HUES48 (cell line): ENCODE results near the gene TSC22D2.

ENCODE experiments used
- H3K27ac ChIP-seq: one replicate; pipeline ENCODE4 v1.7.0; 2013; ENCODE audit warnings: low read depth, low read length, inconsistent platforms
- H3K27me3 ChIP-seq: 2 replicates; pipeline ENCODE4 v1.6.1; 2013; ENCODE audit warnings: mild to moderate bottlenecking, low read length; ENCODE audit not compliant: control insufficient read depth, insufficient read depth
- H3K36me3 ChIP-seq: 2 replicates; pipeline ENCODE4 v1.6.1; 2013; ENCODE audit warnings: low read length; ENCODE audit not compliant: control insufficient read depth, insufficient read depth
- H3K4me1 ChIP-seq: 2 replicates; pipeline ENCODE4 v1.6.1; 2013; ENCODE audit warnings: mild to moderate bottlenecking, low read length; ENCODE audit not compliant: control insufficient read depth, insufficient read depth
- H3K4me3 ChIP-seq: 2 replicates; pipeline ENCODE4 v1.5.1; 2013; ENCODE audit warnings: mild to moderate bottlenecking, low read depth, low read length
- H3K9ac ChIP-seq: 2 replicates; pipeline ENCODE4 v1.6.1; 2013; ENCODE audit warnings: mild to moderate bottlenecking, low read depth, low read length, moderate library complexity
- H3K9me3 ChIP-seq: 2 replicates; pipeline ENCODE4 v1.6.1; 2013; ENCODE audit warnings: low read length; ENCODE audit not compliant: control insufficient read depth, insufficient read depth

The TSC22D2 gene

DNA sequence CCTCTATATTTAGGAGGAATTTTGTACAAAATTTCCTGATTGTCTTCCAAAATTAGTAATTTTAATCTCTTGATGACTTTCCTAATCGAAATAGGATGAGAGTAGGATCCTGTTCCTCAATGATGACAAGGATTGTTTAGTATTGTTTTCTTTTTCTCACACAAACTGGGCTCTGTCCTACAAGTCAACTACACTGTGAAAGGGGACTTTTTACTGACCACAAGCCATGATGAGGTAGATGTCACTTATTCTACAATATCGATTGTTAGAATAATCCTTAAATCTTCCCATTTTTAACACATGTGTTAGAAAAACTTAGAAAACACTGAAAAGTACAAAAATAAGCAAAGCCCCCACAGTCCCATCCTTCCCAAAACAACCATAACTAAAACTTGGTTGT is 35.8 kb upstream of the TSC22D2 start:
- H3K9me3 ChIP-seq = no peaks in the 10 kb centered on the region
- no peaks in the 10 kb centered on the region for H3K27me3 ChIP-seq
- peak overlapping the region; percentile 62 for H3K27ac ChIP-seq
- no peak overlapping the region for H3K9ac ChIP-seq
- no peaks in the 10 kb centered on the region for H3K36me3 ChIP-seq
- peaks cover 33% of the 10 kb centered on the region for H3K4me1 ChIP-seq
- H3K4me3 ChIP-seq = no peak overlapping the region

DNA sequence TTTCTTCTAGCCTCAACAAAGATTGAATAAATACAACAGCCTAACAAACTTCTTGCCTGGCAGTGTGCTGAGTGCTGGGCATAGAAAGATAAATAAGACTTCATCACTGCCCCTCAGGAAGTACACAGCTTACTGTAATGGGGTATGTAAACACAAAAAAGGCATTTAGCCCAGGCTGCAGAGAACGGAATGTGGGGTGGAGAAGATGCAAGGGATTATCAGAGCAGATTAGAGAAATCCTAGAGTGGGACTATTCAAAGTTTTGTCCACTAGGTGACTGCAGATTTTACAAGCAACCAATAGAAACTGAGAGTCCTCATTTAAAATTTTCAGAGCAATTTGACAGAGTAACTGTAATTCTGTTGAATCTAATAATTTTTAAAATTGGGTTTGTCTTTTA is 35.4 kb upstream of the TSC22D2 start:
- peak overlapping the region; percentile 62 for H3K27ac ChIP-seq
- H3K9me3 ChIP-seq = no peaks in the 10 kb centered on the region
- peaks cover 33% of the 10 kb centered on the region for H3K4me1 ChIP-seq
- H3K9ac ChIP-seq = no peak overlapping the region
- no peak overlapping the region for H3K4me3 ChIP-seq
- H3K36me3 ChIP-seq = no peaks in the 10 kb centered on the region
- no peaks in the 10 kb centered on the region for H3K27me3 ChIP-seq

DNA sequence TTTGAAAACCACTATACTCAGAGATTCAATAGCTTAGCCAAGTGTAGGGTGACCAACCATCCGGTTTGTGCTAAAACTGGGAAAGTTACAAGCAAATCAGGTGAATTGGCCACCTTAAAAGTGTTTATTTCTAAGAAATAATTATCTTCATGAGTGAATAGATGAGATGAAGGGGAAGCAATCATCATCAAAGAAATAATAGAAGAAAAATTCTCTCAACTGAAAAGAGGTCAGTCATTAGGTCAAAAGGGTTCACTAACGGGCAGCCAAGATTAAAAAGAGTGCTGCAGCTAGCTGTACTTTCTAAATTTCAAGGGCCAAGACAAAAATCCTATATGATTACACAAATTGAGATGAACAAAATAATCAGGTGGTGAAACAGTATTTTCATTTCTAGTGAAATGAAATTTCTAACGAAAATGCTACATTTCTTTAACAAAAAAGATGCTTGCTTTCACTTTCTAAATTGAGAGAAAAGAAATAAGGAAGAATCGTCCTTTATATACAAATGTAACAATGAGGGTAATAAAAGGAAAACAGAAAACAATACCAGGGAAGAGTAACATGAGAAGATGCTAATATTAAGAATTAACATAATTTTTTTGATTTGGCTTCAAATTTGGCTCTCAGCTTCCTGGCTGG is 34.7 kb upstream of the TSC22D2 start:
- Histone ChIP-seq H3K27ac (no peak overlapping the region), H3K36me3 (no peaks in the 10 kb centered on the region), H3K4me3 (no peak overlapping the region), H3K27me3 (no peaks in the 10 kb centered on the region), H3K4me1 (peaks cover 33% of the 10 kb centered on the region), H3K9me3 (no peaks in the 10 kb centered on the region), H3K9ac (no peak overlapping the region)

DNA sequence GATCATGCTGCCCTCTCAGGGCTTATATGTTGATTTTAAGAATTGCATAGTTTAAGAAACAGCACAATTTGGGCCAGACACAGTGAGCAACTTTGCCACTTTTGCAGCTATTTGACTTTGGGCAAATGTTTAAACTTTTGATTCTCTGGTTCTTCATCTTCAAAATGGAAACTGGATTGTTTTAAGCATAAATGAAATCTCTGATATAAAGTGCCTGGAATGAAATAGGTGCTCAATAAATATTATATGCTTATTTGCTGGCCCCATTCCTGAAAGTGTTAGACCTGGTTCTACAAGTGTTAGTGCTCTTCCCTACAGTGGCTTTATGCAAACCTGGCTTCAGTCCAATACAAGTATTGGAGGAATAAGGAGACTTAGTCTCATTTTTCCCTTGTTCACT is 33.1 kb upstream of the TSC22D2 start:
- no peak overlapping the region for H3K27ac ChIP-seq
- no peaks in the 10 kb centered on the region for H3K36me3 ChIP-seq
- H3K4me1 ChIP-seq = peaks cover 36% of the 10 kb centered on the region
- no peaks in the 10 kb centered on the region for H3K27me3 ChIP-seq
- no peaks in the 10 kb centered on the region for H3K9me3 ChIP-seq
- H3K9ac ChIP-seq = no peak overlapping the region
- H3K4me3 ChIP-seq = no peak overlapping the region

DNA sequence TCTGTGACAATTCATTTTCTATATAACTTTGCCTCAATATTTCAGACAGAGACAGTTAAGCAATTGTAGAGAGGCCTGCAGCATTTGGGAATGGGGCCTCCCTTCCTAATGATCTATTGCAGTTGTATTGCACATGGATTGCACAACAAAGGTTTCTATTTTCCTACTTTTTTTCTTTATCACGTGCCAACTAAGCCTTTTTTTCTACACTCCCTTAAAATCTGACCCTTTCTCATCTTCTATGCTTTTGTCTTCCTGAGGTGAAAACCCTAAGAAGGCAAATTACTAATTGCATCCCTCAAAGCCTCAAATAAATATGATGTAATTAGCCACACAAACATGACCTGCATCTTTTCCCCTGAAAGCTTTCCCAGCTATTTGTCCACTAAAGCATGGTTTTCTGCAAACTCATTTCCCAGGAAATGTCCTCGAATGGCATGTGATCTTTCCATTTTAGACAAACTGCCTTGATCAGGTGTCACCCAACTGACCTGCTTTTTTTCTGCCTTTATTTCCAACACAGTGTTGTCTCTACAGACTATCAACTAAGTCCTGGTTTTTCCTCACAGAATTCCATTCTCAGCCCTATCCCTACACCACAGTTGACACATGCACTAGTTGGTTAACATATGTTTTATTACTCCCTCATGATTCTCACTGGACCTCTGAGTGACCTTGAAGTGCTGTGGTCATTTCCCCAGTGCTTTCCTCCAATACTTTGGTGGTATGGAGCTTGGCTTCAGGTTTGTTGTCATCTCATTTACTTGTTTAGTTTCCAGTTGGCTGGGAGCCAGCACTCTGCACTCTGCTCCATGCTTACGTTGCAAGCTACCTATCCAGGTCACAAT is 31.9 kb upstream of the TSC22D2 start:
- H3K4me1 ChIP-seq = peaks cover 26% of the 10 kb centered on the region
- no peak overlapping the region for H3K27ac ChIP-seq

DNA sequence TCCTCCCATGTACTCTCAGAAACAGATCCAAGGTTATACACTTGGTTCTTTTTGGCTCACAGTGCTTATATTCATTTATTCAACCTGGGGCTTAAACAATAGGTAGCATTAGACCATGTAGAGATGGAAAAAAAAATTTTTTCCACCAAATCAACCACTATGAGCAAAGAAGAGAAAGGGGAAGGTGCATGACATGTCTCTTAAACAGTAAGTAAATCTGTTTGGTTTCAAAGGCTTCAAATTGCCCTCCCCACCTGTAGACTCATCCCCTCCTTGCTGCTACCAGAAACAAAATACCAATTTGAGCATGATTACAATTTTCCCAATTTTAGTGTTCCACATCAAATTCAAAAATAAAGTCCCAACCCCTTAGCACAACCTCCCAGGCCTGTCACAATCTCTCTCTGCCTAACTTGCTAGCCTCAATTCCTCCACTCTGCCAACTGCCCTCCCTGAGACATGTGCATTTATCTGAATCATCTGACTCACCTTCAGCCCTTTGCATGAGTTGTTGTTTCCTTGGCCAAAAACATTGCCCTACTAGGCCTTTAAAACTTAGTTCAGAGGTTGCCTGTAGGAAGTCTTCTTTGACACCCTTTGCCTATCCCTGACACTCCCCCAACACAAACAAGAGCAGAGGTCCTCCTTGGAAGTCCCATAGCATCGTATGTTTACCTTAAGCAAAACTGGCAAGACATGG is 30.3 kb upstream of the TSC22D2 start:
- H3K4me3 ChIP-seq = no peak overlapping the region
- no peaks in the 10 kb centered on the region for H3K27me3 ChIP-seq
- H3K36me3 ChIP-seq = no peaks in the 10 kb centered on the region
- peaks cover 10% of the 10 kb centered on the region for H3K4me1 ChIP-seq
- H3K9ac ChIP-seq = no peak overlapping the region
- H3K27ac ChIP-seq = no peak overlapping the region
- no peaks in the 10 kb centered on the region for H3K9me3 ChIP-seq

More for the DNA sequence above, 31.9 kb upstream of the TSC22D2 start:
- H3K4me3 ChIP-seq = no peak overlapping the region
- H3K36me3 ChIP-seq = no peaks in the 10 kb centered on the region
- no peaks in the 10 kb centered on the region for H3K9me3 ChIP-seq
- H3K27me3 ChIP-seq = no peaks in the 10 kb centered on the region
- no peak overlapping the region for H3K9ac ChIP-seq

DNA sequence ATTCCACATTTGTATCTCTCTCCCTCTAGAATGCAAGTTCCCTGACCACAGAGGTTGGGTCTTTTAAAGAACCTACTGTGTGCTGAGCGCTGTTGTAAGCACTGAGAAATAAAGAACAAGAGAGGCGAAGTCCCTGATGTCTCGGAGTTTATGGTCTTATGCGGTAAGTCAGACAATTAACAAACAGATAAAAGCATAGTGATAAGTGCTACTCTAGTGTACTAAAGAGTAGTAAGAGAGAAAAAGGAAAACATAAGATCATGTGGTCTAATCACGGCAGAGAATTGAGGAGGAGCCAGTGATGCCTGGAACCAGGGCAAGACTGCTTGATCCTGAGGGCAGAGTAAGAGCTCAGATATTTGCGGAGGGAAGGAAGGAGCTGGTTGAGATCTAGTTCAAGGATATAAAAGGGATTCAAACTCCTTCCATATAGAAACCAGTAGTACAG is 29.8 kb upstream of the TSC22D2 start:
- Histone ChIP-seq H3K4me1 (peaks cover 9% of the 10 kb centered on the region), H3K27me3 (no peaks in the 10 kb centered on the region), H3K9ac (no peak overlapping the region), H3K9me3 (no peaks in the 10 kb centered on the region), H3K27ac (no peak overlapping the region), H3K36me3 (no peaks in the 10 kb centered on the region), H3K4me3 (no peak overlapping the region)

DNA sequence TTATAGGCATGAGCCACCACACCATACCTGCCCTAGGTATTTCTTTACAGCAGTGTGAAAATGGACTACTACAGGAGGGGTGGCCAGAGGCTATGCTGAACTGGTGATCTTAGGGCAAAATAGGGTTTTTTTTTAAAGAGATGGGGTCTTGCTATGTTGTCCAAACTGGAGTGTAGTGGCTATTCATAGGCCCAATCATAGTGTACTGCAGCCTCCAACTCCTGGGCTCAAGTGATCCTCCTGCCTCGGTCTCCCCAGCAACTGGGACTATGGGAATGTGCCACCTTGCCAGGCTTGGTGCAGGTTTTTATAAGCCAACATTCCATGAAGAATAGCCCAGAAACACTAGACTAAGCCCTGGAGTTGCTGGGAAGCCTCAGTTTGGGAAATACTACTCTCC is 28.6 kb upstream of the TSC22D2 start:
- Histone ChIP-seq H3K4me3 (no peak overlapping the region), H3K9ac (no peak overlapping the region), H3K4me1 (peaks cover 7% of the 10 kb centered on the region), H3K27ac (no peak overlapping the region), H3K9me3 (no peaks in the 10 kb centered on the region), H3K36me3 (no peaks in the 10 kb centered on the region), H3K27me3 (no peaks in the 10 kb centered on the region)

DNA sequence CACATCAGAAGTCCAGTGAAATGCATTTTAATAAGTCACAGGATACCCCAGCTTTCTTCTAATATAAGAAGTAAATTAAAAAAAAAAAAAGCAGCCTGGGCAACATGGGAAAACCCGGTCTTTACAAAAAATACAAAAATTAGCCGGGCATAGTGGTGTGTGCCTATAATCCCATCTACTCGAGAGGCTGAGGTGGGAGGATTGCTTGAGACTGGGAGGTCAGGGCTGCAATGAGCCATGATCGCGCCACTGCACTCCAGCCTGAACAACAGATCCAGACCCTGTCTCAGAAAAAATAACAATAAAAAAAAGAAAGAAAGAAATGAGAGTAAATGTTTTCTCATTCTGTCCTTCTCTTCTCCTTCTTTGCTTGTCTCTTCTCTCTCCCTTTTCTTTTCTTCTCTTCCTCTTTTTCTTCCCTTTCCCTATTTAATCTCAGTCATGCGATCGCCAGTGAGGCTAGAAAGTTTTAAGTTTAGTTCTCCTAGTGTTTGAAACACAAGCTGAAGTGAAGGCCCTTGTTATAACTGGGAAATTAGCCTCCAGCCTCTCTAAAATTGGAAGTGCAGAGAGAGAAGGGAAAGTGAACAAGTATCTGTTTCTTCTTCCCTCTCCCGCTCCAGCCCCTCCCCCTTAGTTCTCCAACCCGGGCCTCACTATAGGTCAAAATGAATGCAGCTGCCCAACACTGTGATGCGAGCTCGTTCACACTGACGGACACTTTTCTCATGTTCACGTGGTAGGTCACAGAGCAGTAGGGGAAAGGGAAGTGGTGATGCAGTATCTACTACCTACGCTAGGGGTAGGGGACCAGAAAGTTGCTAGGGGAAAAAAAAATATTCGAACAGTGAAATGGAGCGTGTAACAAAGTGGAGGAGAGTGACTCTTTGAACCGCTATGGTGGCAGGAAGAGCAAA is 23.5 kb upstream of the TSC22D2 start:
- Histone ChIP-seq H3K27ac (no peak overlapping the region), H3K9ac (no peak overlapping the region), H3K9me3 (no peaks in the 10 kb centered on the region), H3K36me3 (no peaks in the 10 kb centered on the region), H3K27me3 (no peaks in the 10 kb centered on the region), H3K4me1 (peaks cover 10% of the 10 kb centered on the region), H3K4me3 (peak overlapping the region; percentile 4; the same call in 1 of the 2 replicates)
